ENCODE data around the gene SPNS2. TPM values are rescaled to one million over a fixed set of nuclear protein-coding genes. Genes with fewer than 3 reads are reported as not detected.

The SPNS2 gene
- total RNA-seq, 1 donor from 2014 or later, result 187 TPM

DNA sequence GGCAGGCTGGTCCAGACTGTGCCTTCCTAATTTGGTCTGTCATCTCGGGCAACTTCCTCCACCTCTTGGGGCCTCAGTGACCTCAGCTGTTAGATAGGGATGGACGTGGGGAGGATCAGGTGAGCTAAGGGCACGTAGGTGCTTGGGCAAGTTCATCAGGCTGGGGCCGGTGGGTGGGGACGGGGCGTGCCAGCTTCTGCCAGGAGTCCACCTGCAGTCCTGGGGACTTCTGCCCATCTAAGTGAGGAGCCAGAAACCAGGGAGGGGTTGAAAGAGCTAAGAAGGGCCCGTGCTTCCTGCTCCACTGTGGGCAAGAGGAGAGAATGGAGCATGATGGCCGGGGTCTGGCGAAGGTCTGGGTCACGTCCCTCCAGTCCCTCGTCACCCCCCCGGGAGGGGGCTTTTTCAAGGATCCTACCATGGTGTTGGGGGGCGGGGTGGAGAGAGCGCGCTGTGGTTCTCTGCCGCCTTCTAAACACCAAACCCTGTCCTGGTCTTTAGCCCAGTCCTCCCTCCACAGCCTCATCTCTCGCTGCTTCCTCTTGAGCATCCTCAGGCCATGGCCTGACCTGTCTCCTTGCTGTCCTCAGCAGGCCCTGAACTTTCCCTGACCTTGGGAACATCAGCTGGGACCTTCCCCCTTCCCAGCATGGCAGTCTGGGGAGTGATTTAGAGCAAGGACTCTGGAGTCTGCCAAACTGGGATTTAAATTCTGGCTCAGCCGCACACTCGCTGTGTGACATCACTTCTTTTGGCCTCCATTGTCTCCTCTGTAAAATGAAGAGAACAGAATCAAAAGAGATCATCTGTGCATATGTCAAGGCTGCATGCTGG lies 21.6 kb downstream of the SPNS2 start:
- Mint-ChIP-seq H3K4me3 (ENCODE audit: unreplicated experiment) (no peak overlapping the region), H3K27ac (ENCODE audit: unreplicated experiment) (peak overlapping the region; percentile 80), H3K36me3 (ENCODE audit: low read depth, unreplicated experiment) (peaks cover 36% of the 10 kb centered on the region), H3K4me1 (ENCODE audit: unreplicated experiment) (peaks cover 53% of the 10 kb centered on the region), H3K9me3 (ENCODE audit: unreplicated experiment) (no peaks in the 10 kb centered on the region), H3K27me3 (ENCODE audit: unreplicated experiment) (peaks cover 6% of the 10 kb centered on the region)
- TF ChIP-seq, protein P1, sequence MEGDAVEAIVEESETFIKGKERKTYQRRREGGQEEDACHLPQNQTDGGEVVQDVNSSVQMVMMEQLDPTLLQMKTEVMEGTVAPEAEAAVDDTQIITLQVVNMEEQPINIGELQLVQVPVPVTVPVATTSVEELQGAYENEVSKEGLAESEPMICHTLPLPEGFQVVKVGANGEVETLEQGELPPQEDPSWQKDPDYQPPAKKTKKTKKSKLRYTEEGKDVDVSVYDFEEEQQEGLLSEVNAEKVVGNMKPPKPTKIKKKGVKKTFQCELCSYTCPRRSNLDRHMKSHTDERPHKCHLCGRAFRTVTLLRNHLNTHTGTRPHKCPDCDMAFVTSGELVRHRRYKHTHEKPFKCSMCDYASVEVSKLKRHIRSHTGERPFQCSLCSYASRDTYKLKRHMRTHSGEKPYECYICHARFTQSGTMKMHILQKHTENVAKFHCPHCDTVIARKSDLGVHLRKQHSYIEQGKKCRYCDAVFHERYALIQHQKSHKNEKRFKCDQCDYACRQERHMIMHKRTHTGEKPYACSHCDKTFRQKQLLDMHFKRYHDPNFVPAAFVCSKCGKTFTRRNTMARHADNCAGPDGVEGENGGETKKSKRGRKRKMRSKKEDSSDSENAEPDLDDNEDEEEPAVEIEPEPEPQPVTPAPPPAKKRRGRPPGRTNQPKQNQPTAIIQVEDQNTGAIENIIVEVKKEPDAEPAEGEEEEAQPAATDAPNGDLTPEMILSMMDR (IDR thresholded peaks at IDR 0.05; ENCODE audit: unreplicated experiment), result no peak
- no peak for DNase-seq (ENCODE audit: low spot score)

DNA sequence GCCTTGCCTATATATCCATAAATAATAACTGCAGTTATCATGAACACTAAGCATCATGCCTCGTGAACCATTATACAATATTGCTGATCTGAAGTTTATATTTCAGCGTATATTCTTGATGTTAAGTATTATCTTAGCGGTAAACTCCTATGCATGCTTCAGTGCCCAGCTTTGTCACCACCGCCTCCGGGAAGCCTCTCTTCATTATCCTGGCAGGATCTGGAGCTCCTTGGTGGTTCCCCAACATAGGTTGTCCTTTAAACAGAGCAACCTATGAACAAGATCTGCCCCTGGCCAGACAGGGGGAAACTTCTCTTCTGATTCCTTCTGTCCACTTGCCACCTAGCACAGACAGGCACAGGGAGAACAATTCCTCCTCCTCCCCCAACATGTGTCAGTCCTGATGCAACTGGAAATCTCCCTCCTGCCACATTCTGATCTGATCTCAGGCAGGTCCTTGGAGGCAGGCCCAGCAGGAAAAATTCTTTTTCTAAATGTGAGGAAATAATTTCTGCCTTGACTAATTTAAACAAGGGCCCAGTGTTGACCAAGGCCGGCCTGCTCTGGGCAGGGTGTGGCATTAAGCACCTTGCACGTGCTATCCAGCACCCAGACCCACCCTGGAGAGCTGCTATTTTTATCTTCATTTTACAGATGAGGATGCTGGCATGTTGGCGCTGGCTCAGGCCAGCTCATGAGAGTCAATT lies 22.4 kb downstream of the SPNS2 start:
- Mint-ChIP-seq H3K9me3 (ENCODE audit: unreplicated experiment) (no peaks in the 10 kb centered on the region), H3K4me1 (ENCODE audit: unreplicated experiment) (peaks cover 58% of the 10 kb centered on the region), H3K27me3 (ENCODE audit: unreplicated experiment) (peaks cover 7% of the 10 kb centered on the region), H3K27ac (ENCODE audit: unreplicated experiment) (no peak overlapping the region), H3K4me3 (ENCODE audit: unreplicated experiment) (peak overlapping the region; percentile 23), H3K36me3 (ENCODE audit: low read depth, unreplicated experiment) (peaks cover 44% of the 10 kb centered on the region)
- TF ChIP-seq, protein P1 (IDR thresholded peaks at IDR 0.05; ENCODE audit: unreplicated experiment), result no peak
- no peak for DNase-seq (ENCODE audit: low spot score)

DNA sequence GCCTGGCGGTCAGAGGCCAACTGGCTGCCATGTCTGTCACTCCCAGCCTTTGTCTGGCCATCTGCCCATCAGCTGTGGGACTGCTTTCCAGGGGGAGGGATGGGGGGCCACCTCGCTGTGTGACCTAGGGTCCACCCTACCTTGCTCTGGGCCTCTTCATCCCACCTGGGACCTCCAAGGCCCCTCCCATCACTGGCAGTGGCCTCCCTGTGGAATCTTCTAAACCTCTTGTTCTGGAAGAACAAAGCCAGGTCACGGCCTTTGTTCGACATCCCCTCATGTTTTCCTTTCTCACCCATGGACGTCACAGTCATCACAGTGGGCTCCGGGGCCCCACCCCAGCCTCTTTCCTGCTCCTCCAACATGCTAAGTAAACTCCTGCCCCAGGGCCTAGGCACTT lies 24.0 kb downstream of the SPNS2 start:
- no peak for DNase-seq (ENCODE audit: low spot score)
- H3K36me3 Mint-ChIP-seq (ENCODE audit: low read depth, unreplicated experiment), result peaks cover 57% of the 10 kb centered on the region
- TF ChIP-seq, protein P1 (IDR thresholded peaks at IDR 0.05; ENCODE audit: unreplicated experiment), result no peak
- peaks cover 65% of the 10 kb centered on the region for H3K4me1 Mint-ChIP-seq (ENCODE audit: unreplicated experiment)
- no peak overlapping the region for H3K27ac Mint-ChIP-seq (ENCODE audit: unreplicated experiment)
- H3K27me3 Mint-ChIP-seq (ENCODE audit: unreplicated experiment), result peaks cover 8% of the 10 kb centered on the region
- H3K4me3 Mint-ChIP-seq (ENCODE audit: unreplicated experiment), result peak overlapping the region; percentile 54
- H3K9me3 Mint-ChIP-seq (ENCODE audit: unreplicated experiment), result no peaks in the 10 kb centered on the region

DNA sequence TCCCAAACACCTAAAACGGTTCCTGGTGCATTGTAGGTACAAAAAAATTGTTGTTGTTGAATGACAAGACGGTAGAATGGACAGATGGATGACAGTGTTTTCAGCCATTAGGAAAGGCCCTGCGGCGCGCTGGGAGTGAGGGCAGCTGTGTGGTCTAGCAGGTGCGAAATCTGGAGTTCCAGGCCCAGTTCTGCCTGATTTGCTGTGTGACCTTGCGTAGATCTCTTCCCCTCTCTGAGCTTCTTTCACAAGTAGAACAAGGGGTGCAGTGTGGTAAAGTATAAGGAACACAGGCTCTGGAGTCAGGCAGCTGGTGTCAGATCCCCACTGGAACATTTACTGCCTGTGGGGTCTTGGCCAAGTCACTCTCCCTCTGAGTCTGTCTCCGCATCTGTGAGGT lies 25.3 kb downstream of the SPNS2 start:
- Mint-ChIP-seq H3K36me3 (ENCODE audit: low read depth, unreplicated experiment) (peaks cover 56% of the 10 kb centered on the region), H3K27me3 (ENCODE audit: unreplicated experiment) (peaks cover 2% of the 10 kb centered on the region), H3K9me3 (ENCODE audit: unreplicated experiment) (no peaks in the 10 kb centered on the region), H3K27ac (ENCODE audit: unreplicated experiment) (peak overlapping the region; percentile 55), H3K4me1 (ENCODE audit: unreplicated experiment) (peaks cover 60% of the 10 kb centered on the region), H3K4me3 (ENCODE audit: unreplicated experiment) (peak overlapping the region; percentile 68)
- no peak for DNase-seq (ENCODE audit: low spot score)
- TF ChIP-seq, protein P1 (IDR thresholded peaks at IDR 0.05; ENCODE audit: unreplicated experiment), result no peak
